Trophoblast cell (in vitro differentiated cells and primary cell): Measurements from ENCODE around the gene KRT73.

Source experiments
- DNase-seq, 2 donors: peaks; one replicate each; pipeline ENCODE4 v3.0.0-alpha.2; 2016
- H2AFZ ChIP-seq: 2 replicates; pipeline ENCODE4 v1.6.1; 2013; ENCODE audit warnings: low read length, moderate library complexity, mild to moderate bottlenecking; ENCODE audit not compliant: insufficient read depth, poor library complexity
- H2AK5ac ChIP-seq: 2 replicates; pipeline ENCODE4 v1.6.1; 2013; ENCODE audit warnings: mild to moderate bottlenecking, low read length
- H2BK120ac ChIP-seq: 2 replicates; pipeline ENCODE4 v1.6.1; 2013; ENCODE audit warnings: low read length, mild to moderate bottlenecking, moderate library complexity; ENCODE audit not compliant: insufficient read depth, poor library complexity
- H2BK12ac ChIP-seq: 2 replicates; pipeline ENCODE4 v1.6.1; 2013; ENCODE audit warnings: mild to moderate bottlenecking, low read length, moderate library complexity
- H2BK5ac ChIP-seq: 2 replicates; pipeline ENCODE4 v1.6.1; 2013; ENCODE audit warnings: low read length, low read depth, moderate library complexity, mild to moderate bottlenecking; ENCODE audit not compliant: poor library complexity
- H3K14ac ChIP-seq: 2 replicates; pipeline ENCODE4 v1.6.1; 2013; ENCODE audit warnings: mild to moderate bottlenecking, low read length
- H3K18ac ChIP-seq: 2 replicates; pipeline ENCODE4 v1.6.1; 2013; ENCODE audit warnings: mild to moderate bottlenecking, low read length
- H3K23ac ChIP-seq: 2 replicates; pipeline ENCODE4 v1.6.1; 2013; ENCODE audit warnings: low read length
- H3K27ac ChIP-seq: 2 replicates; pipeline ENCODE4 v1.5.1; 2013; ENCODE audit warnings: low read depth, mild to moderate bottlenecking, inconsistent platforms, low read length, moderate library complexity
- H3K27me3 ChIP-seq: 2 replicates; pipeline ENCODE4 v1.6.1; 2013; ENCODE audit warnings: inconsistent platforms, mild to moderate bottlenecking, low read length, moderate library complexity; ENCODE audit not compliant: insufficient read depth
- H3K36me3 ChIP-seq, 2 experiments: 1 replicate in 1 of 2; 2 replicates in 1 of 2; pipeline ENCODE4 v1.6.1; 2013; ENCODE audit warnings: low read length in 2 of 2, mild to moderate bottlenecking in 2 of 2, moderate library complexity in 1 of 2; ENCODE audit not compliant: insufficient read depth in 2 of 2, control insufficient read depth in 1 of 2
- H3K4ac ChIP-seq: 2 replicates; pipeline ENCODE4 v1.6.1; 2013; ENCODE audit warnings: low read depth, mild to moderate bottlenecking, low read length, moderate library complexity
- H3K4me1 ChIP-seq, 2 experiments: 1 replicate in 1 of 2; 2 replicates in 1 of 2; pipeline ENCODE4 v1.6.1; 2013; ENCODE audit warnings: low read length in 2 of 2, mild to moderate bottlenecking in 2 of 2, moderate library complexity in 1 of 2; ENCODE audit not compliant: insufficient read depth in 2 of 2, control insufficient read depth in 1 of 2
- H3K4me2 ChIP-seq: 2 replicates; pipeline ENCODE4 v1.6.1; 2013; ENCODE audit warnings: inconsistent platforms, mild to moderate bottlenecking, low read length, moderate library complexity
- H3K4me3 ChIP-seq: 2 replicates; pipeline ENCODE4 v1.5.1; 2013; ENCODE audit warnings: mild to moderate bottlenecking, low read depth, low read length, inconsistent platforms
- H3K79me1 ChIP-seq: one replicate; pipeline ENCODE4 v1.6.1; 2013; ENCODE audit warnings: low read length
- H3K79me2 ChIP-seq: 2 replicates; pipeline ENCODE4 v1.6.1; 2013; ENCODE audit warnings: low read length, mild to moderate bottlenecking; ENCODE audit not compliant: control insufficient read depth, insufficient read depth, poor library complexity
- H3K9ac ChIP-seq: 2 replicates; pipeline ENCODE4 v1.6.1; 2013; ENCODE audit warnings: mild to moderate bottlenecking, low read length
- H3K9me3 ChIP-seq: 2 replicates; pipeline ENCODE4 v1.6.1; 2013; ENCODE audit warnings: low read depth, mild to moderate bottlenecking, control low read depth, inconsistent platforms, low read length; ENCODE audit not compliant: insufficient read depth
- H4K12ac ChIP-seq: 2 replicates; pipeline ENCODE4 v1.6.1; 2013; ENCODE audit warnings: low read depth, mild to moderate bottlenecking, low read length, moderate library complexity
- H4K8ac ChIP-seq: 2 replicates; pipeline ENCODE4 v1.6.1; 2013; ENCODE audit warnings: low read depth, mild to moderate bottlenecking, low read length, moderate library complexity
- H4K91ac ChIP-seq: one replicate; pipeline ENCODE4 v1.6.1; 2013; ENCODE audit warnings: low read depth, mild to moderate bottlenecking, low read length, moderate library complexity
- WGBS: extraction: QIAGEN DNeasy Blood & Tissue Kit; methylation state at CpG from one replicate; pipeline ENCODE4 v1.1.7; 2013; ENCODE audit warnings: missing lambda C conversion rate; ENCODE audit not compliant: insufficient read length, insufficient coverage; ENCODE audit errors: extremely low coverage; 5-methylcytosine and 5-hydroxymethylcytosine counted together

KRT73 gene

DNA sequence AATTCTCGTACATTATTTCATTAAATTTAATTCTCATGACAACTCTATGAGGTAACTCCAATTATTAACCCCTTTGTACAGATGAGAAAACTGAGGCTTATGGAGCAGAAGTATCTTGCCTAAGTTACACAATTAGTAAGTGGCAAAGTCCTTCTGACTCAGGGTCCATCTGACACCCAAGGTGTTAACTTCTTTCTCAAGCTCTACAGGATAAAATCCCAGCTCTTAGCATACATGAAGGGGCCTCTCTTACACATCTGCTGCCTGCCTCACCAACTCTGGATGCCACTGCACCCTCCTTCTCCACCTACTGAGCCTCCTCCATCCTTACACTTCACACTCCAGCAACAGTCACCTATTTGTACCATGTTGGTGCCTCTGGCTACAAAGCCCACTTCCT lies 12.8 kb downstream of the KRT73 start:
- no peak overlapping the region for H3K4me2 ChIP-seq
- H3K27me3 ChIP-seq = no peaks in the 10 kb centered on the region
- H2AFZ ChIP-seq = no peak overlapping the region
- no peak overlapping the region for H3K4ac ChIP-seq
- H4K12ac ChIP-seq = no peak overlapping the region
- no peak overlapping the region for H3K9ac ChIP-seq
- no peak overlapping the region for H2BK5ac ChIP-seq
- H4K91ac ChIP-seq = no peak overlapping the region
- H3K14ac ChIP-seq = no peak overlapping the region
- no peak overlapping the region for H3K18ac ChIP-seq
- H3K4me1 ChIP-seq = no peaks in the 10 kb centered on the region
- peaks cover 5% of the 10 kb centered on the region for H3K9me3 ChIP-seq
- DNase-seq = no peak
- no peak overlapping the region for H4K8ac ChIP-seq
- H3K79me2 ChIP-seq = no peaks in the 10 kb centered on the region
- WGBS = no CpG with 5 or more reads among the region's 1 CpG
- H2BK120ac ChIP-seq = no peak overlapping the region
- no peaks in the 10 kb centered on the region for H3K79me1 ChIP-seq
- H3K4me3 ChIP-seq = no peak overlapping the region
- no peak overlapping the region for H2BK12ac ChIP-seq
- no peaks in the 10 kb centered on the region for H3K36me3 ChIP-seq
- no peak overlapping the region for H3K23ac ChIP-seq
- H3K27ac ChIP-seq = no peak overlapping the region
- H2AK5ac ChIP-seq = no peak overlapping the region

DNA sequence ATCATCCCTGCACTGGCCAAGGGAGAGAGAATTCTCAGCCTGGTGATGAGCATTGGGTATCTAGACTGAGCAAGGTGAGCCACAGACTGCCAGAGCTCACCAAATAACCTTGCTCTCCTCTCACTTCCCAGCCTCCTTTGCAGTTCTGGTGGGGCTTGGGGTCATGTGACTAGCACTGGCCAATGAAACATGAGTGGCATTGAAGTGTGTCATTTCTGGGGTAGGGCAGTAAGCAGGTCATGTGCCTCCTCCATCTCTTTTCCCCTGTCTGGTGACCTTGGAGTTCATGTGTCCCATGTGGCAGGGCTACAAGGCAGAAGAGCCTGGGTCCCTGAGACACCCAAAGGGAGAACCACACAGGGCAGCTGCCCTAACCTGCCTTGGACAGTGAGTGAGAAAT lies 13.5 kb downstream of the KRT73 start:
- peak overlapping the region; percentile 8 for H3K4me3 ChIP-seq
- no peak overlapping the region for H2AFZ ChIP-seq
- H2AK5ac ChIP-seq = no peak overlapping the region
- H3K14ac ChIP-seq = no peak overlapping the region
- DNase-seq = no peak
- H3K79me1 ChIP-seq = no peaks in the 10 kb centered on the region
- H3K23ac ChIP-seq = no peak overlapping the region
- H4K91ac ChIP-seq = no peak overlapping the region
- H3K36me3 ChIP-seq = no peaks in the 10 kb centered on the region
- no peaks in the 10 kb centered on the region for H3K79me2 ChIP-seq
- H3K4me1 ChIP-seq = no peaks in the 10 kb centered on the region
- peaks cover 5% of the 10 kb centered on the region for H3K9me3 ChIP-seq
- peak overlapping the region; percentile 18 for H3K9ac ChIP-seq
- H2BK120ac ChIP-seq = no peak overlapping the region
- no peak overlapping the region for H3K18ac ChIP-seq
- no peak overlapping the region for H4K12ac ChIP-seq
- H4K8ac ChIP-seq = no peak overlapping the region
- H2BK12ac ChIP-seq = no peak overlapping the region
- H3K27me3 ChIP-seq = no peaks in the 10 kb centered on the region
- H2BK5ac ChIP-seq = no peak overlapping the region
- no peak overlapping the region for H3K4ac ChIP-seq
- H3K4me2 ChIP-seq = no peak overlapping the region
- no peak overlapping the region for H3K27ac ChIP-seq

DNA sequence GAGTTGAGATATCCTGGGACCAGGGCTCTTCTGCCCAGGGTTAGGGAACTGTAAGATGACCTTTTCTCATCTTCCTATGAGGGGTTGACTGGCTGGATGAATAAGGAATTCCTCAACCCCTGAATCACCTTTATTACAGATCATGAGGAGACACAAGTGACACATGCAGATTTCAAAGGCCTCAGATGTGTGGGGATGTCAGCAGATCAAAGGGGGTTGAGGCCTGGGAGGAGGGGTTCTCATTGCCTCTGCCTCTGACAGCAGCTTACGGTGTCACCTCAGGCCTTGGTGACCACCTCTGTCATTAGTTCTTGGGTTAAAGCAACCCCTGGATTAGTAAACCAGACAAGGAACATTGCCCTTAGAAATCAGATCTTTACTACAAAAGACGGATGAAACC lies 15.0 kb downstream of the KRT73 start:
- H3K4me3 ChIP-seq = no peak overlapping the region
- peaks cover 5% of the 10 kb centered on the region for H3K9me3 ChIP-seq
- no peaks in the 10 kb centered on the region for H3K4me1 ChIP-seq
- no peaks in the 10 kb centered on the region for H3K36me3 ChIP-seq
- H3K4ac ChIP-seq = no peak overlapping the region
- H4K12ac ChIP-seq = no peak overlapping the region
- H2AK5ac ChIP-seq = no peak overlapping the region
- H3K18ac ChIP-seq = no peak overlapping the region
- H3K4me2 ChIP-seq = no peak overlapping the region
- H3K27ac ChIP-seq = no peak overlapping the region
- no peak overlapping the region for H2AFZ ChIP-seq
- H2BK120ac ChIP-seq = no peak overlapping the region
- H3K79me2 ChIP-seq = no peaks in the 10 kb centered on the region
- no CpG with 5 or more reads among the region's 2 CpGs for WGBS
- no peak overlapping the region for H2BK5ac ChIP-seq
- DNase-seq = no peak
- H3K9ac ChIP-seq = no peak overlapping the region
- no peaks in the 10 kb centered on the region for H3K79me1 ChIP-seq
- H4K91ac ChIP-seq = no peak overlapping the region
- no peak overlapping the region for H4K8ac ChIP-seq
- no peak overlapping the region for H3K14ac ChIP-seq
- H2BK12ac ChIP-seq = no peak overlapping the region
- no peak overlapping the region for H3K23ac ChIP-seq
- H3K27me3 ChIP-seq = no peaks in the 10 kb centered on the region

GRCh38 chr12:52602552-52602951 lies 15.8 kb downstream of the KRT73 start:
- Histone ChIP-seq H2AFZ (no peak overlapping the region), H2BK5ac (no peak overlapping the region), H3K27me3 (no peaks in the 10 kb centered on the region), H3K4ac (no peak overlapping the region), H2AK5ac (no peak overlapping the region), H3K9me3 (peaks cover 5% of the 10 kb centered on the region), H2BK120ac (no peak overlapping the region), H3K79me1 (no peaks in the 10 kb centered on the region), H3K4me3 (no peak overlapping the region), H4K91ac (no peak overlapping the region), H3K4me2 (no peak overlapping the region), H3K23ac (no peak overlapping the region), H3K18ac (no peak overlapping the region), H3K79me2 (no peaks in the 10 kb centered on the region), H4K12ac (no peak overlapping the region), H3K4me1 (no peaks in the 10 kb centered on the region), H2BK12ac (no peak overlapping the region), H3K36me3 (no peaks in the 10 kb centered on the region), H3K27ac (no peak overlapping the region), H3K14ac (no peak overlapping the region), H3K9ac (no peak overlapping the region), H4K8ac (no peak overlapping the region)
- WGBS = no CpG with 5 or more reads among the region's 5 CpGs
- no peak for DNase-seq
